Measurements from ENCODE around the gene EFNA5. TPM values are rescaled to one million over a fixed set of nuclear protein-coding genes. Genes with fewer than 3 reads are reported as not detected.

EFNA5 gene
- total and polyA plus RNA-seq, 2 of the 8 experiments (the other 6 are each of a cell fraction or from before 2014, with no cell fraction given) = 9.6 to 21.8 TPM

- H2AK5ac ChIP-seq (ENCODE audit: low read depth, low read length) = no peak overlapping the region
- no peaks in the 10 kb centered on the region for H3K27me3 ChIP-seq (replicated peaks in 1 of 4; ENCODE audit: control insufficient read depth in 3 of 4, extremely low read depth in 1 of 4, insufficient read depth in 3 of 4, low read length in 3 of 4)
- no peak overlapping the region for H4K91ac ChIP-seq (replicated peaks; ENCODE audit: insufficient read length, low read length)
- H2BK12ac ChIP-seq (ENCODE audit: low read depth, low read length) = no peak overlapping the region
- H2BK120ac ChIP-seq (replicated peaks; ENCODE audit: low read depth, low read length) = no peak overlapping the region
- H3K27ac ChIP-seq (ENCODE audit: low read depth, low read length) = no peak overlapping the region; the same call in 1 of the 2 replicates
- H2BK5ac ChIP-seq (ENCODE audit: low read depth, low read length) = no peak overlapping the region
- DNase-seq (ENCODE audit: low read depth in 1 of 2, low spot score in 2 of 2) (no peak), FAIRE-seq (peak; percentile 48)
- no peak overlapping the region for H2BK15ac ChIP-seq (ENCODE audit: low read length)
- H3K4ac ChIP-seq (replicated peaks; ENCODE audit: insufficient read length, low read depth, low read length) = no peak overlapping the region
- no peak overlapping the region for H4K8ac ChIP-seq (ENCODE audit: extremely low read depth, insufficient read depth, low read length)
- no peak overlapping the region for H3K18ac ChIP-seq (ENCODE audit: extremely low read depth, low read length)
- ChIA-PET POLR2A (ENCODE audit: partially characterized antibody) (no interaction called here), CTCF (ENCODE audit: partially characterized antibody) (interaction anchor here (0.9 to 1.2 kb wide), 2 partner anchors 13 to 32 kb away, joined by 3 read pairs; no protein-coding TSS in a partner anchor)
- 75% methylated on average over 1 of the region's 1 CpG; no CpG with 5 or more reads in 1 of the 2 experiments for WGBS, 2 experiments (ENCODE audit: extremely low coverage in 1 of 2, insufficient coverage in 1 of 2, insufficient read length in 1 of 2, insufficient replicate concordance in 2 of 2, low coverage in 1 of 2, low lambda C conversion rate in 2 of 2, missing lambda C conversion rate in 1 of 2)
- no peaks in the 10 kb centered on the region for H3K23me2 ChIP-seq (ENCODE audit: low read depth, low read length)
- no peaks in the 10 kb centered on the region; the same call in 1 of the 2 replicates for H3K79me1 ChIP-seq (ENCODE audit: low read depth, low read length)
- no peak overlapping the region for H3K14ac ChIP-seq (ENCODE audit: insufficient read length)
- no peaks in the 10 kb centered on the region for H3K9me3 ChIP-seq (ENCODE audit: insufficient read depth in 2 of 2, low read depth in 1 of 2, low read length in 1 of 2)
- TF ChIP-seq JUND (IDR thresholded peaks at IDR 0.05; ENCODE audit: low read length) = no peak
- TF ChIP-seq SAP30 (IDR thresholded peaks at IDR 0.05; ENCODE audit: insufficient read depth, insufficient replicate concordance, low read length) = no peak
- no peak for TF ChIP-seq TCF12 (IDR thresholded peaks at IDR 0.05; ENCODE audit: low read depth, low read length)
- TF ChIP-seq POU5F1 (IDR thresholded peaks at IDR 0.05; ENCODE audit: low read depth, low read length) = no peak
- no peak for TF ChIP-seq POLR2A (IDR thresholded peaks at IDR 0.05; ENCODE audit: control extremely low read depth in 1 of 2, low read depth in 2 of 2, low read length in 2 of 2)
- no peak for TF ChIP-seq JUN (IDR thresholded peaks at IDR 0.05; ENCODE audit: low read depth, low read length)
- no peak for TF ChIP-seq RBBP5 (IDR thresholded peaks at IDR 0.05; ENCODE audit: borderline replicate concordance, low read depth, low read length)
- no peak for TF ChIP-seq BCL11A (IDR thresholded peaks at IDR 0.05; ENCODE audit: low read depth in 2 of 2, low read length in 2 of 2)
- no peak for TF ChIP-seq EP300 (IDR thresholded peaks at IDR 0.05; ENCODE audit: borderline replicate concordance in 1 of 2, low read depth in 2 of 2, low read length in 2 of 2)
- no peak for TF ChIP-seq KDM4A (IDR thresholded peaks at IDR 0.05; ENCODE audit: low read depth, low read length, severe bottlenecking)
- TF ChIP-seq HDAC2 (IDR thresholded peaks at IDR 0.05; ENCODE audit: borderline replicate concordance in 1 of 2, low read depth in 2 of 2, low read length in 2 of 2) = no peak
- TF ChIP-seq POLR2AphosphoS5 (IDR thresholded peaks at IDR 0.05; ENCODE audit: low read depth, low read length) = no peak
- TF ChIP-seq CBX8 (IDR thresholded peaks at IDR 0.05; ENCODE audit: borderline replicate concordance, low read depth, low read length) = no peak
- no peak for TF ChIP-seq CHD1 (IDR thresholded peaks at IDR 0.05; ENCODE audit: low read depth, low read length)
- TF ChIP-seq HDAC6 (IDR thresholded peaks at IDR 0.05; ENCODE audit: low read depth, low read length) = no peak
- H3K4me3 ChIP-seq (ENCODE audit: extremely low read depth in 1 of 4, insufficient read depth in 2 of 4, low read depth in 3 of 4, low read length in 4 of 4) = no peak overlapping the region
- no peak overlapping the region for H3K56ac ChIP-seq (replicated peaks; ENCODE audit: insufficient read length, low read depth, low read length)
- no peak overlapping the region for H3K9ac ChIP-seq (replicated peaks in 1 of 4; ENCODE audit: extremely low read depth in 1 of 4, low read depth in 3 of 4, low read length in 3 of 4)
- peaks cover 0 to 8% of the 10 kb centered on the region in 2 experiments; a peak in 3 of 4 replicates for H3K79me2 ChIP-seq (ENCODE audit: control insufficient read depth in 1 of 2, insufficient read depth in 2 of 2, low read length in 2 of 2)
- no peaks in the 10 kb centered on the region for H4K20me1 ChIP-seq (replicated peaks in 1 of 2; ENCODE audit: control insufficient read depth in 1 of 2, insufficient read depth in 2 of 2, low read length in 2 of 2)
- H2AFZ ChIP-seq (ENCODE audit: low read length) = no peak overlapping the region
- peaks cover 0 to 32% (median 20%) of the 10 kb centered on the region in 4 experiments; a peak in 5 of 7 replicates for H3K4me1 ChIP-seq (replicated peaks in 1 of 4; ENCODE audit: control insufficient read depth in 3 of 4, insufficient read depth in 4 of 4, low read length in 3 of 4)
- no peak overlapping the region for H4K5ac ChIP-seq (ENCODE audit: insufficient read length, low read depth, low read length)
- no peak overlapping the region for H2BK20ac ChIP-seq (ENCODE audit: low read length)
- no peak overlapping the region for H3K23ac ChIP-seq (ENCODE audit: insufficient read length)
- H3K36me3 ChIP-seq (ENCODE audit: control insufficient read depth in 2 of 4, insufficient read depth in 4 of 4, low read length in 3 of 4) = no peaks in the 10 kb centered on the region; a peak in 1 of 8 replicates
- peak overlapping the region; percentile 32 to 42; a peak in 3 of 4 replicates for H3K4me2 ChIP-seq (ENCODE audit: insufficient read depth in 1 of 2, low read depth in 2 of 2, low read length in 2 of 2)
These were observed 171.0 kb downstream of the EFNA5 start for GRCh38 chr5:107499776-107500175.

Data from H1 (cell line).